Body of pancreas (tissue), 4 donors: ENCODE data around the gene IL6R. TPM values are rescaled to one million over a fixed set of nuclear protein-coding genes. Genes with fewer than 3 reads are reported as not detected.

Source experiments
- ATAC-seq: fragments of 150-250 bp; one replicate; pipeline ENCODE4 v1.9.1; 2016
- DNase-seq, 4 donors: peaks; one replicate each; pipeline ENCODE4 v3.0.0-alpha.2; 2019
- H3K27ac ChIP-seq, 4 donors: fragments of 200-600 bp; sonication (generic); 1 replicate in 3 of 4; 2 replicates in 1 of 4; pipeline versions ENCODE4 v1.5.1 to v1.6.1; 2016 to 2019; ENCODE audit warnings: mild to moderate bottlenecking in 1 of 4, mixed read lengths in 1 of 4, moderate library complexity in 1 of 4
- H3K27me3 ChIP-seq, 2 donors: fragments of 200-600 bp; sonication (generic); one replicate each; pipeline ENCODE4 v1.6.0; 2016; ENCODE audit warnings: mild to moderate bottlenecking in 1 of 2
- H3K36me3 ChIP-seq, 2 donors: fragments of 200-600 bp; sonication (generic); replicated peaks in 1 of 2; 2 replicates each; pipeline ENCODE4 v1.5.1; 2016; ENCODE audit warnings: low read depth in 2 of 2; ENCODE audit not compliant: insufficient read depth in 1 of 2
- H3K4me1 ChIP-seq: fragments of 200-600 bp; sonication (generic); one replicate; pipeline ENCODE4 v1.6.0; 2016
- H3K4me3 ChIP-seq, 2 donors: fragments of 200-600 bp; sonication (generic); 1 replicate in 1 of 2; 2 replicates in 1 of 2; pipeline ENCODE4 v1.5.1; 2016 to 2019
- H3K9me3 ChIP-seq, 3 donors: fragments of 200-600 bp; sonication (generic); 1 replicate in 2 of 3; 2 replicates in 1 of 3; pipeline ENCODE4 v1.5.1; 2016
- POLR2A ChIP-seq, 3 donors: fragments of 450-650 bp; IDR thresholded peaks; one replicate each; pipeline ENCODE4 v1.6.1; 2016; ENCODE audit warnings: antibody characterized with exemption in 3 of 3, mild to moderate bottlenecking in 2 of 3
- WGBS, 2 donors: methylation state at CpG; one replicate each; pipeline ENCODE4 v1.1.5; 2017; 5-methylcytosine and 5-hydroxymethylcytosine counted together
- intact Hi-C: fragments of 100-400 bp; cut with DNase I; formaldehyde crosslinking; loops from one replicate; pipeline ENCODE4 v1.15.1; 2023
- total RNA-seq, 2 donors: library from RNA; depleted of rRNA; stranded (reverse); fragments of >200 nt; gene quantifications; one replicate each; pipeline ENCODE4 v1.1.0, GENCODE V29; 2016
- TF ChIP-seq, protein P1 (sequence below), 7 experiments: fragments of 450-650 bp in 4 of 7; fragments of 200-600 bp in 3 of 7; sonication (generic) in 3 of 7; IDR thresholded peaks; one replicate each; pipeline ENCODE4 v1.5.1; 2016 to 2019; ENCODE audit warnings: antibody characterized with exemption in 7 of 7

The IL6R gene
- total RNA-seq, 2 donors from 2014 or later: 5.9 to 13.5 TPM

DNA sequence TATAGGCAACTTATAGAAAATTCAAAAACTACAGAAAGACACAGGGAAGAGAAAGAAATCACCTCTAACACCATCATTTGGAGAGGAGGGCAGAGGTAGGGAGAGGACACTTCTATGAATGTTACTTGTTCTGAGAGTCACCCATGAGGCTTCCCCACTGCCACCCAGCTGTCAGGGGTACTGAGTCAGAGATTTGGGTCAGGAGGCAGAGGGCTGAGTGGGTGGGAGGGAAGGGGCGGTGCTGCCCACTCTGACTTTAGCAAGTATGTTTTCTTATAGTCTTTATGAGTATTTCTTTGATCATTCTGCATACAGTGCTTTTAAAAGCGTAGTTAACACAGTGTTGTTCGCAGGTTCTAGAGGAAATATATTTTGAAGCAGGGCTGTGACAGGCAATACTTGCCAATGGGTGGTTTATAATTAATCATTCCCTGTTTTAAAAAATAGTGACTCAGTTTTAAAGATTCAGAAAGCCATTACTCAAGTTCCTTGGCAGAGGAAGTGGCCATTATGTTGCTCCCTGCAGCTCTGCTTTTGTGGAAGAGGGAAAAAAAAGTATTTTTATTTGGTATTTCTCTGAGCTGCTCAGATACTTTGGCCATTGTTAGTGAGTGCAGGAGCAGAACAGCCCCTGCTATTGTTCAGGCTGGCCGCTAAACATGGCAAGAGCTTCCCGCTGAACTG lies 18.3 kb downstream of the IL6R start:
- H3K36me3 ChIP-seq: no peaks in the 10 kb centered on the region
- H3K4me3 ChIP-seq: no peak overlapping the region
- TF ChIP-seq, protein P1, sequence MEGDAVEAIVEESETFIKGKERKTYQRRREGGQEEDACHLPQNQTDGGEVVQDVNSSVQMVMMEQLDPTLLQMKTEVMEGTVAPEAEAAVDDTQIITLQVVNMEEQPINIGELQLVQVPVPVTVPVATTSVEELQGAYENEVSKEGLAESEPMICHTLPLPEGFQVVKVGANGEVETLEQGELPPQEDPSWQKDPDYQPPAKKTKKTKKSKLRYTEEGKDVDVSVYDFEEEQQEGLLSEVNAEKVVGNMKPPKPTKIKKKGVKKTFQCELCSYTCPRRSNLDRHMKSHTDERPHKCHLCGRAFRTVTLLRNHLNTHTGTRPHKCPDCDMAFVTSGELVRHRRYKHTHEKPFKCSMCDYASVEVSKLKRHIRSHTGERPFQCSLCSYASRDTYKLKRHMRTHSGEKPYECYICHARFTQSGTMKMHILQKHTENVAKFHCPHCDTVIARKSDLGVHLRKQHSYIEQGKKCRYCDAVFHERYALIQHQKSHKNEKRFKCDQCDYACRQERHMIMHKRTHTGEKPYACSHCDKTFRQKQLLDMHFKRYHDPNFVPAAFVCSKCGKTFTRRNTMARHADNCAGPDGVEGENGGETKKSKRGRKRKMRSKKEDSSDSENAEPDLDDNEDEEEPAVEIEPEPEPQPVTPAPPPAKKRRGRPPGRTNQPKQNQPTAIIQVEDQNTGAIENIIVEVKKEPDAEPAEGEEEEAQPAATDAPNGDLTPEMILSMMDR (IDR thresholded peaks at IDR 0.05): no peak
- peaks cover 83% of the 10 kb centered on the region for H3K4me1 ChIP-seq
- H3K9me3 ChIP-seq: no peaks in the 10 kb centered on the region
- H3K27ac ChIP-seq: peak overlapping the region; percentile 2 to 68 (median 50)
- intact Hi-C loops: loop anchor here (2.0 kb wide), 1 partner anchor 17 kb away; no protein-coding TSS in a partner anchor
- H3K27me3 ChIP-seq: no peaks in the 10 kb centered on the region
- DNase-seq: no peak
- no peak for ATAC-seq
- 50 to 66% methylated on average over 5 of the region's 5 CpGs for WGBS, 2 donors

DNA sequence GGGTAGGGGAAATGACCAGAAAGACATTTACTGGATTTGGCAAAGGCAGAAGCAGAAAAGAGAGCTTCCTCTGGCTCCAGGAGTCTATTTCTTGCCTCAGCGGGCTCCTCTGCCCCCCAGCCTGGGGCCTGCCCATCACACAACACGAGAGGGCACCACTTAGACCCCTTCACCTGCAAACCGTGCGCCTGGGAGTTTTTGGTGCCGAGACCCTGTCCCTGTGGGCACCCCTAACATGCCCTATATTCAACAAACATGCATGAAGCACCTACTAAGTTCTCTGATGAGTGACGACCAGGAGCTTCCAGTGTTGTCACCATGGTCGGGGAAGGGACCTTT lies 18.8 kb downstream of the IL6R start:
- Histone ChIP-seq H3K27ac (peak overlapping the region; percentile 2 to 68 (median 50)), H3K4me3 (no peak overlapping the region), H3K27me3 (no peaks in the 10 kb centered on the region), H3K9me3 (no peaks in the 10 kb centered on the region), H3K4me1 (peaks cover 83% of the 10 kb centered on the region), H3K36me3 (no peaks in the 10 kb centered on the region)
- ATAC-seq (no peak), DNase-seq (no peak)
- intact Hi-C loops: loop anchor here (2.0 kb wide), 1 partner anchor 17 kb away; no protein-coding TSS in a partner anchor
- TF ChIP-seq, protein P1 (IDR thresholded peaks at IDR 0.05): no peak
- no peak for TF ChIP-seq POLR2A (IDR thresholded peaks at IDR 0.05)
- 51 to 74% methylated on average over 2 to 7 of the region's 7 CpGs for WGBS, 2 donors

DNA sequence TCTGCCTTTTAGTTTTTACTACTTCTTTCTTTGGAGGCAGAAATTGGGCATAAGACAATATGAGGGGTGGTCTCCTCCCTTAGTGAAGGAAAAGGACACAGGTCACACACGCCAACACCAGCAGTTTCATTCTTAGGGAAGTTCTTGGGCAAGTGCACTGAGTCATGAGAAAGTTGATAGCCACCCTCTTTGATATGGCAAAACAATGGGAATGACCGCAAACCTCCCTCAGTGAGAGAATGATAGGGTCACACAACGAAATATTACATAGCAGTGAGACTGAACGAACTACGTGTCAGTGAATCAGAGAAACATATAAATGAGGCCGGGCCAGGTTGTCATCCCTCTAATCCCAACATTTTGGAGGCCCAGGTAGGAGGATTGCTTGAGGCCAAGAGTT lies 20.0 kb downstream of the IL6R start:
- no peaks in the 10 kb centered on the region for H3K9me3 ChIP-seq
- intact Hi-C loops: no loop called here
- H3K27me3 ChIP-seq: no peaks in the 10 kb centered on the region
- no peaks in the 10 kb centered on the region for H3K36me3 ChIP-seq
- no peak overlapping the region for H3K27ac ChIP-seq
- H3K4me1 ChIP-seq: peaks cover 81% of the 10 kb centered on the region
- ATAC-seq: no peak
- 85 to 89% methylated on average over 6 of the region's 6 CpGs for WGBS, 2 donors
- TF ChIP-seq, protein P1 (IDR thresholded peaks at IDR 0.05): no peak
- TF ChIP-seq POLR2A (IDR thresholded peaks at IDR 0.05): no peak
- H3K4me3 ChIP-seq: no peak overlapping the region
- no peak for DNase-seq

DNA sequence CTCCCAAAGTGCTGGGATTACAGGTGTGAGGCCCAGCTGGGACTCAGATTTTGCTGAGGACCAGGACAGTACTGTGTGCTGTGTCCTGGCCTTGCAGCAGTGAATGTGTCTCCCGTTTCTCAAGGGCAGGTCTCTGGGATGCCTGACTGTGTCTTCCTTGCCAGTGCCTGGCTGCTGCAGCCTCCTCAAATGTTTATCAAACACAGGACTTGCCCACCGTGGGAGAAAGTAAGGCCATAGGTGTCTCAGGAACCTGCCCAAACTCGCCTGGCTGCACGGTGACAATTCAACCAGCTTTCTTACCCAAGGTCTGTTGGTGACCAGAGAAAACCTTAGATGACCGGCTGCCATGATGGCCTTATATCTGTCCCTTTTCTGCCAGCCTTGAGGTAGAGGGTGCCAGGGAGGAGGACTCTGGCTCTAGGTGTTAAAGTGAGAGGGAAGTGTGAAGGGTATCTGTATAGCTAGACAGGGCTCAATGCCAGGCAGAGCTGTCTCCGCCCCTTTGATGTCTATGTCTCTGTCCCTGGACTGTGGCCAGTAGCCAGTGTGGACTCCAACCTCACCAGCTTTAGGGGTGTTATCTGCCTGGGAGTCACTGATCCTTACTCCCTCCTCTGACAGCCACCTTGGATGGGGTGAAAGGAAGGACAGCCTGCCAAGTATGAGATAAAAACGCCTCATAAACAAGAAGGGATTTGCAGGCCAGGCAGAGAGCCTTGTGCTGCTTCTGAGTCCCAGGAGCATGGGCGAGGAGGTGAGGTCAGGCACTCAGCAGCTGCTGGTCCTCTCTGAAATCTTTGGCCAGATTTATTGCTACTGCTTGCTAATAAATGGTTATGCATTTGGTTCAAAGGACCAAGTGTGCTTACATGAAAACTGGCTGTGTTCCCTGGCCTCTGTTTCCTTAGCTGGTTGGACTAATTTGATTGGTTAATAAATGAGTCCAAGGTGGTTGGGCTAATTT lies 22.3 kb downstream of the IL6R start:
- H3K36me3 ChIP-seq: no peaks in the 10 kb centered on the region
- peaks cover 64% of the 10 kb centered on the region for H3K4me1 ChIP-seq
- TF ChIP-seq, protein P1 (IDR thresholded peaks at IDR 0.05): no peak
- peak; percentile 66 for ATAC-seq
- H3K27ac ChIP-seq: peak overlapping the region; percentile 28 to 70 (median 54)
- DNase-seq: peak in 3 of 4 donors; percentile 52 to 66 (median 59)
- intact Hi-C loops: no loop called here
- no peak overlapping the region for H3K4me3 ChIP-seq
- no peaks in the 10 kb centered on the region for H3K9me3 ChIP-seq
- WGBS, 2 donors: 45 to 59% methylated on average over 4 to 8 of the region's 8 CpGs
- H3K27me3 ChIP-seq: no peaks in the 10 kb centered on the region
